SK-N-MC (cell line): Measurements from ENCODE around the gene ZNF664.

Experiments
- EZH2 ChIP-seq: fragments of 200-600 bp; sonication (generic); IDR thresholded peaks from one replicate; pipeline ENCODE4 v1.6.1; 2017; ENCODE audit warnings: antibody characterized with exemption
- FOXP2 ChIP-seq: optimal IDR thresholded peaks from 2 replicates; pipeline ENCODE3; 2011; ENCODE audit warnings: mild to moderate bottlenecking, moderate library complexity; ENCODE audit not compliant: insufficient read depth; ENCODE audit errors: extremely low read length, control extremely low read depth
- POLR2AphosphoS5 ChIP-seq: IDR thresholded peaks from 2 replicates; pipeline ENCODE4 v1.6.1; 2012; ENCODE audit warnings: mild to moderate bottlenecking, low read depth, low read length, borderline replicate concordance

DNA sequence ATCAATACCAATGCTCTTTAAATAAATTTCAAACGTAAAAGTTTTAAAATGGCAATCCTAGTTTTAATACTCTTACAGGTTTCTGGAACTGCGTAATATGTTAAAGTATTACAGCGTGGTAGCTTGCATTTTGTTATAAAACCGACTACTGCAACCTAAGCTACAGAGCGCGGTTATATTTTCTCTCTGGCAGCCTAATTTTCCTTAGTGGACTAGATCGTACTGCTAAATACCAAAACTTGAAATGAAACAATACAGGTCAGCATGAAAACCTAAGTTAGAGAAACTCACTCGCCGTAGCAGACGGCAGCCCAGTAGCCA lies 1.6 kb upstream of the ZNF664 start:
- TF ChIP-seq EZH2 (no peak), POLR2AphosphoS5 (no peak), FOXP2 (no peak)
